ENCODE results near the gene ITPR3.

GRCh38 chr6:33691456-33692077 is 70.4 kb downstream of the ITPR3 start:
- TF ChIP-seq, protein P1, sequence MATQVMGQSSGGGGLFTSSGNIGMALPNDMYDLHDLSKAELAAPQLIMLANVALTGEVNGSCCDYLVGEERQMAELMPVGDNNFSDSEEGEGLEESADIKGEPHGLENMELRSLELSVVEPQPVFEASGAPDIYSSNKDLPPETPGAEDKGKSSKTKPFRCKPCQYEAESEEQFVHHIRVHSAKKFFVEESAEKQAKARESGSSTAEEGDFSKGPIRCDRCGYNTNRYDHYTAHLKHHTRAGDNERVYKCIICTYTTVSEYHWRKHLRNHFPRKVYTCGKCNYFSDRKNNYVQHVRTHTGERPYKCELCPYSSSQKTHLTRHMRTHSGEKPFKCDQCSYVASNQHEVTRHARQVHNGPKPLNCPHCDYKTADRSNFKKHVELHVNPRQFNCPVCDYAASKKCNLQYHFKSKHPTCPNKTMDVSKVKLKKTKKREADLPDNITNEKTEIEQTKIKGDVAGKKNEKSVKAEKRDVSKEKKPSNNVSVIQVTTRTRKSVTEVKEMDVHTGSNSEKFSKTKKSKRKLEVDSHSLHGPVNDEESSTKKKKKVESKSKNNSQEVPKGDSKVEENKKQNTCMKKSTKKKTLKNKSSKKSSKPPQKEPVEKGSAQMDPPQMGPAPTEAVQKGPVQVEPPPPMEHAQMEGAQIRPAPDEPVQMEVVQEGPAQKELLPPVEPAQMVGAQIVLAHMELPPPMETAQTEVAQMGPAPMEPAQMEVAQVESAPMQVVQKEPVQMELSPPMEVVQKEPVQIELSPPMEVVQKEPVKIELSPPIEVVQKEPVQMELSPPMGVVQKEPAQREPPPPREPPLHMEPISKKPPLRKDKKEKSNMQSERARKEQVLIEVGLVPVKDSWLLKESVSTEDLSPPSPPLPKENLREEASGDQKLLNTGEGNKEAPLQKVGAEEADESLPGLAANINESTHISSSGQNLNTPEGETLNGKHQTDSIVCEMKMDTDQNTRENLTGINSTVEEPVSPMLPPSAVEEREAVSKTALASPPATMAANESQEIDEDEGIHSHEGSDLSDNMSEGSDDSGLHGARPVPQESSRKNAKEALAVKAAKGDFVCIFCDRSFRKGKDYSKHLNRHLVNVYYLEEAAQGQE (IDR thresholded peaks at IDR 0.05; ENCODE audit: low read depth): no peak
- no peak for TF ChIP-seq CREB1 (IDR thresholded peaks at IDR 0.05; ENCODE audit: low read depth)
- no peak for TF ChIP-seq RAD21 (IDR thresholded peaks at IDR 0.05; ENCODE audit: low read depth)

Data from Ishikawa (cell line).